Pericardium fibroblast (primary cell): ENCODE measurements around the gene IMMP2L. TPM values are rescaled to one million over a fixed set of nuclear protein-coding genes. Genes with fewer than 3 reads are reported as not detected.

Experiments
- total RNA-seq: library from RNA; depleted of rRNA; stranded (reverse); fragments of >200 nt; gene quantifications from 2 replicates; pipeline ENCODE4 v1.2.3, GENCODE V29; 2015

IMMP2L gene
- total RNA-seq, result 4.9 and 33.0 TPM in 2 replicates

DNA sequence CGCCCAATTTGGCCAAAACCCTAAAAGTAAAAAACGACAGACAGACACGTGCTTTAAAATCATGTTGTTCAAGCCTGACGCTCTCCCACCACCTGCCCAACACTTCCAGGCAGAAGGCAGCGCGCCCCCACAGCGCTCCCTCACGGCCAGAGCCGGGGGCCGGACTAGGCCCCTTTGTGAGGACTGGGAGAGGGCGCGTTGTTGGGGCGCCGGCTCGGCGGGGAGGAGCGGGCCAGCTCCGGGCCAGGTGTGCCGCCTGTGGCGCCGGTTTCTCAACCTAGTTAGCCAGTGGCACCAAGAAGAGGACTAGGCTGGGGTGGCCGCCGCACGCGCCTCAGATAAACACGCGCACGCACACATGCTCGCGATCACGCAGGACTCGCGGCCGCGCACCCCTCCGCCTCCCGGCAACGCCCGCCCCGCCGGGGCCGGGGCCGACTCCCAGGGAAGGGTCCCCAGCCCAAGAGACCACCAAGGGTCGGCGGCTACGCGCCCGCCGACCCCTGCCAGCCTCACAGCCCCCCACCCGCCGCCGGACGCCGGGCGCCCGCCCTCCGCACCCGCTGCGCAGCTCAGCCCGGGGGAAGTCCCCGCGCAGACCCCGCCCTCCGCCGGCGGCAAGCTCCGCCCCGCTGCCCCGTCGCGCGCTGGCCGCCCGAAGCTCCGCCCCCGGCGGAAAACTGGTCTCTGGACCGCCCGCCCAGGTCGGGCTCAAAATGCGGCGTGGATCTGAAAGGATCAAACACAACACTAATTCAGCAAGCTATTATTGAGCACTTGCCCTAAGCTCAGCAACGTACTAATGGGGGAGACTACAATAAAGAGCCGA lies at the start of gene IMMP2L:
Gene IMMP2L, minus strand, starts transcription at position 589 of the 829 bp plus-strand sequence.

DNA sequence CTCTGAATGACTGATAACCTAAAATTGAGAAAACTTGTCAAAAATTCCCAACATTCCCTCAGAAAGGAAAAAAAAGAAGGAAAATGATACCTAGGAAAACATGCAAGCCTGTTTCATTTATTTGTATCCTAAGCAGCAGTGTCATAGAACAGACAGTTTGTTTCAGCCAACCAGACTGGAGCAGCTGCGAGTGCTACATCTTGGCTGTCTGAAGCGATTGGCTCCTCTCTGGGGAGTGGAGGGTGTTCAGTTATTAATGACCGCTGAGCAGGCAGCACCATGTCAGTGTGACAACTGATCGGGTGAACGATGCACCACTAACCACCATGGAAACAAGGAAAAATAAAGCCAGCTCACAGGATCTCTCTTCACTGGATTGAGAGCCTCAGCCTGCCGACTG lies 471.4 kb downstream of the IMMP2L start, which contains the start of gene LRRN3:
Gene LRRN3, plus strand, starts transcription at position 282 of the 400 bp plus-strand sequence. CDS start 31,646 bp downstream, outside the sequence.

